ENCODE data around the gene ACADSB.
A peak's percentile ranks its signal among the peaks of the same experiment; 100 is the strongest.

The ACADSB gene

DNA sequence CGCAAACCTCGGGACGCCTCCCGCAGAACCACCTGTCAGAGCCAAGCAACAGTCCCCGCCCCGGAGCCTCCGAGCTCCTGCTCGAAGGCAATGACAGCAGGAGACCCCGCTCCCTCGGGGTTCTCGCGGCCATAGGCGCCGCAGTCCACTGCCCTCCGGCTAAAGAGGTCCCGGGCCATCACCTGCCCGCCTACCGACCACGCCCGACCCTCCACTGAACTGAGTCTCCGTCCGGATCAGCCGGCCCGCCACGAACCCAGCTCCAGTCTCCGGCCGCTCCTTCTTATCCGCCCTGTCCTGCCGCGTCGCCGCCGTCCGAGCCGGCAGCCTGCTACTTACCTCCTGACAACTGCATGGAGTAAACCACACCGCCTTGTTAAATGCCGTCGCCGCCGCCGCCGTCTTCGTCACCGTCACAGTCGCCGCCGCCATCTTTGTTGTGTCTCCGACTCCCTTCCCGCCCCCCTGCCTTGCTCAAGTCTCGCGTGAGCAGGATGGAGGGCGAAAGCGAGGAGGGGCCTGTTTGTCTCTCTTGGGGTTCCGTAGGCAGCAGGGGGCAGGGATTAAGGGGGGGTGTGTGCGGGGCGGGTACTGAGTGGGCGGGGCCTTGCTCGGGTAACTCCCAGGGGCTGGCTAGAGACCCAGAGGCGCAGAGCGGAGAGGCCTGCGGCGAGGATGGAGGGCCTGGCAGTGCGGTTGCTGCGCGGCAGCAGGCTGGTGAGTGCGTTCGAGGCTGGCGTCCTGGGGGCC is at the start of gene ACADSB, which contains the start of gene IKZF5:
Gene ACADSB (plus strand): TSS at position 652 of the 750 bp plus-strand sequence. CDS start 24 bp downstream, at position 676.
Gene IKZF5 (minus strand): TSS at position 441 of the 750 bp plus-strand sequence. CDS start 10,170 bp downstream, outside the sequence.
- peak; percentile 93 to 94 for DNase-seq (ENCODE audit: low read depth in 2 of 2)

- DNase-seq (ENCODE audit: low read depth in 2 of 2) = no peak
Observed at GRCh38 chr10:122962405-122962804, 46.4 kb upstream of the ACADSB start.

DNA sequence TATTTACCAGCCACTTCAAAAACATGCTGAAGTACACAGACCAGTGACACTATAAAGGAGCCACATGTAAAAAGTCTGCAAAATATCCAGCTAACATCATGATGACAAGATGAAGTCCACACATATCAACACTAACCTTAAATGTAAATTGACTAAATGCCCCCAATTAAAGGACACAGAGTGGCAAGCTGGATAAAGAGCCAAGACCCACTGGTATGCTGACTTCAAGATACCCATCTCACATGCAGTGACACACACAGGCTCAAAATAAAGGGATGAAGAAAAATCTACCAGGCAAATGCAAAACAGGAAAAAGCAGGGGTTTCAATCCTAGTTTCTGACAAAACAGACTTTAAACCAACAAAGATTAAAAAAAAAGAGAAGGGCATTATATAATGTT is 41.9 kb upstream of the ACADSB start:
- no peak for DNase-seq (ENCODE audit: low read depth in 2 of 2)

GRCh38 chr10:122968698-122969097 is 40.1 kb upstream of the ACADSB start:
- no peak for DNase-seq (ENCODE audit: low read depth in 2 of 2)

- no peak for DNase-seq (ENCODE audit: low read depth in 2 of 2)
Observed at GRCh38 chr10:122974023-122974422, 34.8 kb upstream of the ACADSB start.

- no peak for DNase-seq (ENCODE audit: low read depth in 2 of 2)
Observed at GRCh38 chr10:122974543-122975064, 34.2 kb upstream of the ACADSB start.

DNA sequence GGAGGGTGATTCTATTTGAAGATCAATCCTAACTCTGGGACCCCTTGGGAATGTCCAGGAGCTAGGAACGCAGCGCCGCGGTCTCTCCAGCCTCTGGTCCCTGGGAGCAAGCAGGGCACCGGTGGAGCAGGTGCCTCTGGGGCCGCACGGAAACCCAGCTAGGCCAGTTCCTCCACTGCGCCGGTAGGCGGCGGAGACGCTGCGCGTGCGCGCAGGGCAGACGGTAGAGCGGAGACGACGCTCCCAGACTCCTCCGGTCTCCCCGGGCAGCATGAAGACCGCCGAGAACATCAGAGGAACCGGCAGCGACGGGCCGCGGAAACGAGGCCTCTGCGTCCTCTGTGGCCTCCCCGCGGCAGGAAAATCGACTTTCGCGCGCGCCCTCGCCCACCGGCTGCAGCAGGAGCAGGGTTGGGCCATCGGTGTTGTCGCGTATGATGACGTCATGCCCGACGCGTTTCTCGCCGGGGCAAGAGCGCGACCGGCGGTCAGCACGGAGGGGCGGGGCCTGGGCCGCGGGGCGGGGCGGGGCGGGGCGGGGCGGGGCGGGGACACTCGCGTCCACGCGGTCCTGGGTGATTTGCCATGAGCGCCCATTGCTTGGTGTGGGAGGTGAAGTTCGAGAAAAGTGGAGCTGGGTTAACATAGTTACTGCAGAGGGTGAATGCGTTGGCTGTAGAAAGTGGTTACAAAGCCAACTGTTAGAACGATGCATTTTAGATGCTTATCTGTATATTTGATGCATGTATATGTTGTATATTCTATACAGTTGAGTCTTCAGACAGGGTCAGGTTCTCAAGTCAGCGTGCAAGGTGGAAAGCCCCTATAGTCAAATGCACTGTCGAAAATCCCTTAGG is 28.4 kb upstream of the ACADSB start, which contains the start of gene PSTK:
Gene PSTK (plus strand): TSS at position 193 of the 857 bp plus-strand sequence. CDS start 79 bp downstream, at position 272.
- DNase-seq (ENCODE audit: low read depth in 2 of 2) = peak; percentile 76 to 81

GRCh38 chr10:122981066-122981464 is 27.7 kb upstream of the ACADSB start:
- peak; percentile 4 to 6 for DNase-seq (ENCODE audit: low read depth in 2 of 2)

DNA sequence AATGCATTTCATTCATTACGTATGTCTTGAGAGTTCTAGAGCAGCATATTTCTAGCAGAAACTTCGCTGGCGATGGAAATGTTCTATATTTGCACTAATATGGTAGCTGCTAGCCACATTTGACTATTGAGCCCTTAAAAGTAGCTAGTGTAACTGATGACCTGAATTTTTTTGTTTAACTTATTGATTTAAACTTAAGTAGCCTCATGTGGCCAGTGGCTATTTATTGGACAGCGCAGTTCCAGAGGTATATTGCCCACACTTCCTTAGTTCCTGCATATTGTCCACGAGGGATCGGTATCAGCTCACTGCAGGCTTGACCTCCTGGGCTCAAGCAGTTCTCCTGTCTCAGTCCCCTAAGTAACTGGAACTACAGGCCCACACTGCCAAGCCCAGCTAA is 24.9 kb upstream of the ACADSB start:
- DNase-seq (ENCODE audit: low read depth in 2 of 2) = no peak

GRCh38 chr10:122984708-122985107 is 24.1 kb upstream of the ACADSB start:
- DNase-seq (ENCODE audit: low read depth in 2 of 2) = no peak

DNA sequence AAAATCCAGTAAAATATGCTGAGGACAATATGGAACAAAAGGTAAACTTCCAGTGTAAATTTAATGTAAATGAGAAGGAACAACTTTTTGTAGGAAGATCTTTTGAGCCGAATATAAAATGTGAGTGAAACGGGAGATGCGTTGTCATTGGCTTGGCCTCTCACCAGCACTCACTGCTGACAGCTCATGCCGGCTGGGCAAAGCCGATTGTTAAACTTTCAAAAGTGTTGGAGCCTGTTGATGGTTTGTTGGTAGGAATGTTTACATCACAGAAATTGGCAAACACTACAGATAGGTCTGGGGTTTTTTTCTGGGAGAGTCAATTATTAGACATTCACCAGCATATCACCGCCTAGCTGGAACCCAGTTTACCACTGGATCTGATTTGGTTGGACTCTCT is 22.5 kb upstream of the ACADSB start:
- no peak for DNase-seq (ENCODE audit: low read depth in 2 of 2)

DNA sequence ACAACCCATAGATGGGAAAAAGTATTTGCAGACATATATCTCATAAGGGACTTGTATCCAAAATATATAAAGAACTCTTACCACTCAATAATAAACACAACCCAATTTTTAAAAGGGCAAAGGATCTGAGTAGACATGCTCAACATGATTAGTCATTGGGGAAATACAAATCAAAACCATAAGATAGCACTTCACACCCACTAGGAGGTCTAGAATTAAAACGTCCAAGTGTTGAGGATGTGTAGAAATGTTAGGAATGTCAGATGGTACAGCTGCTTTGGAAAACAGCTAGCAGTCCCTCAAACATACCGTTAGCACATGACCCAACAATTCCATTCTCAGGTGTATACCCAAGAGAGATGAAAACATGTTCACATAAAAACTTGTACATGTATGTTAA is 20.3 kb upstream of the ACADSB start:
- DNase-seq (ENCODE audit: low read depth in 2 of 2) = no peak

- no peak for DNase-seq (ENCODE audit: low read depth in 2 of 2)
Observed at GRCh38 chr10:122990278-122990677, 18.5 kb upstream of the ACADSB start.

- no peak for DNase-seq (ENCODE audit: low read depth in 2 of 2)
Observed at GRCh38 chr10:122992031-122992585, 16.7 kb upstream of the ACADSB start.

DNA sequence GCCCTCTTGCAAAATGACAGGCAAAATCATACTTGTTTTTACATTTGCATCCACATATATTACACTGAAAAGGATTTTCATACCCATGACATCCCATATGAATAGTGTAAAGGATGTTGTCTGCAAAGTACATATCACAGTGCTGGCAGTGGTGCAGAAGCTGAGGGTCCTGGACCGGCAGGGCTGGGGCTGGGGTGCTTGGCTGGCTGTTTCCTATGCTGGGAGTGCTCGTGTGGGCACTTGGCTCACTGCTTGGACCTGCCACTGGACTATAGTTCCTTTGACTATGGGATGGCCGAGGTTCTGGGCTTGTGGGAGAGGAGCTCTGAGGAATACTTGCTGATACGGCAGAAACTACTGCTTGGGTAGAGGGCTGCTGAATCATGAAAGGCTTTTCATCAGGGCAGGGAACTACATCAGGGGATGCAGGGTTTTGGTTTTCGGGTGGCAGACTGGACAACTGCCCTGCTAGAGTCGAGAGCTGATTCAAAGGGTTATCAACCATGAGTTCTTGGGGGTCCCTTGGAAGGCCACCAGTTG is 14.9 kb upstream of the ACADSB start:
- DNase-seq (ENCODE audit: low read depth in 2 of 2) = no peak

DNA sequence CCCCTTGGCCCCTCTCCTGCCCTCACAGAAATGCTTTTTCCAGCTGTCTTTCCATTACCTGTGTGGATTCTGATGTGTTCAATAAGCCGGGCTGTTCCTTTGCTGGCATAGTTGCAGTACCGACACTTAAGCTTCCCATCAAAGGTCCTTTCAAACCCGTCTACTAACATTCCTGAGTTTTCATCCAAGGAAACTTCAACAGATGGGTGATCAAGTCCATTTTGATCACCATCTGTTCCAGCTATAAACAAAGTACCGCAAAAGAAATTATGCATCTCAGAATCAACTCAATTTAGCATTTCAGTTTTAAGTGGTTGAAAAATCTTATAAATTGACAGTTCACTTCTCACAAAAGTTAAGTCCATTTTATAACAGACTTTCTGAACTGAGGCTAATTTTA is 12.9 kb upstream of the ACADSB start:
- DNase-seq (ENCODE audit: low read depth in 2 of 2) = no peak

GRCh38 chr10:122997864-122998263 is 10.9 kb upstream of the ACADSB start:
- DNase-seq (ENCODE audit: low read depth in 2 of 2) = no peak

DNA sequence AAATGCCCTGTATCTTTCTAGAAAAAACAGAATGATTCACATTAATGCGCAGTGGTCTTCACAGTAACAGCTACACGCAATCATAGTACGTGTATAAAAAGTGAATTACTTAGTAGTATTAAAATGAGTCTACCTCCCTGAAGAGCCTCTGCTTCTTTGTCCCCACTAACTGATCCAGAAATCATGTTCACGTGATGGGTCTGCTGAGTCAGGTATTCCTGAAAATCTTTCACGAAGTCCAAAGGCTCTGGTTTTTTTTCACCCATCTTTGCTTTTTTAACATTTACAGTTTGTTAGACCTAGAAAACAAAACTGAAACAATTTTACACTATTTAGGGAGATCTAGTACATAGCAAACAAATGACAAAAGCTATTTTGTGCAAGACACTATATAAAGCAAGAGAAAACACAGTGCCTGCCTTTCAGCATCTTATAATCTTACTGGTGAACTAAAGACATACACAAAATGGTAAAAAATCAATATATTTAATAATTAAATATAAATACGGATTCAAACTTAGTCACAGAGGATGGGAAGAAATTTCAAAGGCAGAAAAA is 10.4 kb upstream of the ACADSB start:
- DNase-seq (ENCODE audit: low read depth in 2 of 2) = no peak

- no peak for DNase-seq (ENCODE audit: low read depth in 2 of 2)
Observed at GRCh38 chr10:122998934-122999333, 9.9 kb upstream of the ACADSB start.

DNA sequence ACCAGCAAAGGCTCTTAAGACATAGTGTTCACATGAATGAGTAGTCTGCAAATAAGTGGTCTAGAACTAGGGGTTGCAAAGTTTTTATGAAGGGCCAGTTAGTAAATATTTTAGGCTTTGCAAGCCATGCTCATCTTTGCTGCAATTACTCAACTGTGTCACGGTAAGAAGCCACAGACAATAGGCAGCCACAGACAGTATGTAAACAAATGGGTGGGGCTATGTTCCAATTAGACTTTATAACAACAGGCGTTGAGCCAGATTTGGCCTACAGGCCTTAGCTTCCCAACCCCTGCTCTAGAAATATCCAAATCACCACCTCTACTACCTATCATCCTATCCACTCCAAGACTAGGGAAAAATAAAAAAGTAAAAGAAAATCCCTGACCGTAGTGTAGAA is 9.5 kb upstream of the ACADSB start:
- DNase-seq (ENCODE audit: low read depth in 2 of 2) = no peak

DNA sequence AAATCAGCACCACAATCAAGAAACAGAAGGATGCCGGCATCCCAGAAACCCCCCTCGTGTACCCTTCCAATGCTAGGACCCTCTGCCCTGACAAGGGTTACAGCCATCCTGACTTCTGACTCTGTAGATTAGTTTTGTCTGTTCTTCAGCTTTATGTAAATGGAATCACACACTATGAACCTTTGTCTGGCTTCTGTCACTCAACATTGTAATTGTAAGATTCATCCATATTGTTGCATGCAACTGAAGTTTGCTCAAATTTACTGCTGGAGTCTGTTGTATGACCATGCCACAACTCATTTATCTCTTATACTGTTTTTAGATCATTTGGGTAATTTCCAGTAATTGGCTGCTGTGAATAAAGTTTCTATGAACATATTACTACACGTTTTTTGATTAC is 8.7 kb upstream of the ACADSB start:
- DNase-seq (ENCODE audit: low read depth in 2 of 2) = no peak

GRCh38 chr10:123001370-123001769 is 7.4 kb upstream of the ACADSB start:
- DNase-seq (ENCODE audit: low read depth in 2 of 2) = no peak
